ENCODE data around the gene MRPL55.
"Not testable (repeated sequence)": the region's sequence is repeated elsewhere in the genome, so short reads cannot be mapped to it uniquely, and the experiment has no call there.

The MRPL55 gene

DNA sequence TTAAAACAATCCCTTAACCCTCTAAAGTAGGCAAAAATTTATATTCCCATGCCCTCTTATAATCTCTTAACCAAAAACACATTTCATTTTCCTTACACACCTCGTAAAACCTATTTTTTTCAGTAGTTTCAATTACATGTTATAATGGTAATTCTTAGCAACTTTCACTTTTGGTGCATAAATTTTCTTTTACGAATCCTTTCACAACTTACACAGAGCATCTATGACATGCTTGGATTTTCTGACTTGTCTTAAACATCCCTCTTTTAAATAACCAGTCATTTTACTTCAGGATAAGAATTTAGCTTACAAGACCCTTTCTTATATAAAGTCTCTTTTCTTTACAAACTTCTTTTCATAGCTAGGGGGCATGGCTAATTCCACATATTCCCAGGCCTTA, 8.9 kb upstream of the MRPL55 start:
- Histone ChIP-seq H3K27ac (no peak overlapping the region), H3K4me3 (no peak overlapping the region)
- no peak for TF ChIP-seq CTCF (IDR thresholded peaks at IDR 0.05)
- no peak for DNase-seq (ENCODE audit: low spot score)

- no peak for DNase-seq (ENCODE audit: low spot score)
- no peak for TF ChIP-seq CTCF (IDR thresholded peaks at IDR 0.05)
- no peak overlapping the region for H3K27ac ChIP-seq
- H3K4me3 ChIP-seq = no peak overlapping the region
These were observed 8.2 kb upstream of the MRPL55 start for GRCh38 chr1:228117335-228117734.

DNA sequence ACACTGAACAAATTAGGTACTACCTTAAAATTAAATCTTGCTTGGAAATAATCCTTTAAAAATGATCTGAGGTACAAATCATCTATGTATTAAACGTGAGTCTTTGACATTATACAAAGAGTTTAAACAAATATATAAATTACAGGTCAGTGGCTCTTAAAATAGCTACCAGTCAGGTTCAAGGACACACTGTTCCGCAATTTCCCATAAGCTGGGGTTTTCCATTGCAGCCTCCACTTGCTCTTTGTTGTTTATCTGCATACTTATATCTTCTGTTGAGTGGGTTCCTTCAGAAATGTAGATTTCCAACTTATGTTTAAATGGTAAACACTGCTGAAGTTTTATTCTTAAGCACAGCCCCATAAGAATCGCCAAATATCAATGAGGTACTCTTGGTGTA, 5.7 kb upstream of the MRPL55 start:
- Histone ChIP-seq H3K4me3 (no peak overlapping the region), H3K27ac (no peak overlapping the region)
- TF ChIP-seq CTCF (IDR thresholded peaks at IDR 0.05) = no peak
- DNase-seq (ENCODE audit: low spot score) = no peak

DNA sequence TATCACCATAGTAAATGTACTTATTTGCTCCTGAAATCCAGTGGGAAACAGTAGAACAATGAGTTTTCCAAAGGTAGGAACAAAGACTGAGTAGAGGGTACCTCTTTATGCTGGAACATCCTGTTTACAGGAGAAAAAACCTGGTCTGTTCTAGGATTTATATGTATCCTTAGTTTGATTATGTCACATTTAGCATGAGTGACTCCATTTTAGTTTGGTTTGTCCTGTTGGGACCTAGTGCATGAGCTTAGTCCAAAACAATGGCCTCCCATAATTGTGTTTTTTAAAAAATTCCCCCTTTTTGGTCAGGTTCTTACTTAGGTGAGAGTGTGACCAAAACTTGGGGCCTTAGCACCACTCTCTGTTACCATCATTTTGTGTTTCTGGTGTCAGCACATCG, 3.5 kb upstream of the MRPL55 start:
- TF ChIP-seq CTCF (IDR thresholded peaks at IDR 0.05) = no peak
- Histone ChIP-seq H3K27ac (no peak overlapping the region), H3K4me3 (no peak overlapping the region)
- no peak for DNase-seq (ENCODE audit: low spot score)

- no peak overlapping the region for H3K4me3 ChIP-seq
- H3K27ac ChIP-seq = no peak overlapping the region
- DNase-seq (ENCODE audit: low spot score) = no peak
- TF ChIP-seq CTCF (IDR thresholded peaks at IDR 0.05) = no peak
These were observed 3.1 kb upstream of the MRPL55 start for GRCh38 chr1:228112167-228112566.

GRCh38 chr1:228111315-228111714, 2.2 kb upstream of the MRPL55 start:
- H3K27ac ChIP-seq; H3K4me3 ChIP-seq; DNase-seq (ENCODE audit: low spot score): not testable (repeated sequence)

GRCh38 chr1:228110556-228110955, 1.5 kb upstream of the MRPL55 start:
- DNase-seq (ENCODE audit: low spot score) = no peak
- TF ChIP-seq CTCF (IDR thresholded peaks at IDR 0.05) = no peak
- Histone ChIP-seq H3K4me3 (peak overlapping the region; percentile 92), H3K27ac (peak overlapping the region; percentile 93 to 96)

DNA sequence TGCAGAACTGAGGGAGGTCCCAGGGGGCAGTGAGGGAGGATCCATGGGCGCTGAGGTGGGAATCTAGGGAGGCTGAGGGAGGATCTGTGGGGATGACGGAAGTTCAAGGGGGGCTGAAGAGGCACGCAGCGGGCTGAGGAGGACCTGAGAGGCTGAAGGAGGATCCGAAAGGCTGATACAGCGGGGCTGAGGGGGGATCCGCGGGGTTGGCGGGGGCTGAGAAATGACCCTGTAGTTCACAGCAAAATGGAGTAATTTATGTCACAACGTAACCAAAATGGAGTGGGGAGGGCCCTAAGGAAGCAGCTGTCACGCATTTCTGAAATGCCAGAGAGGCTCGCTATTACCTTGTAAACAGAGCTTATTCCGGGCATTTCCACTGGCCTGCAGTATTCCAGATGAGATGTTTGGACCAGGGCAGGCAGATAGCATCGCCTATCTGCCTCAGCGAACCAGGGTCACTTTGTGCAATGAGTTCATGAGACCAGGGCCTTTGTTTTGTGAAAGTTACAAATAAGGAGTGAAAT, 926 bp upstream of the MRPL55 start:
- H3K4me3 ChIP-seq = peak overlapping the region; percentile 92
- no peak for DNase-seq (ENCODE audit: low spot score)
- H3K27ac ChIP-seq = peak overlapping the region; percentile 93 to 96
- no peak for TF ChIP-seq CTCF (IDR thresholded peaks at IDR 0.05)
